8988T (cell line): Measurements from ENCODE around the gene PPM1H.
"Not testable (repeated sequence)": the region's sequence is repeated elsewhere in the genome, so short reads cannot be mapped to it uniquely, and the experiment has no call there.

Experiments used
- DNase-seq: peaks from one replicate; pipeline ENCODE4 v3.0.0; 2011

The PPM1H gene

DNA sequence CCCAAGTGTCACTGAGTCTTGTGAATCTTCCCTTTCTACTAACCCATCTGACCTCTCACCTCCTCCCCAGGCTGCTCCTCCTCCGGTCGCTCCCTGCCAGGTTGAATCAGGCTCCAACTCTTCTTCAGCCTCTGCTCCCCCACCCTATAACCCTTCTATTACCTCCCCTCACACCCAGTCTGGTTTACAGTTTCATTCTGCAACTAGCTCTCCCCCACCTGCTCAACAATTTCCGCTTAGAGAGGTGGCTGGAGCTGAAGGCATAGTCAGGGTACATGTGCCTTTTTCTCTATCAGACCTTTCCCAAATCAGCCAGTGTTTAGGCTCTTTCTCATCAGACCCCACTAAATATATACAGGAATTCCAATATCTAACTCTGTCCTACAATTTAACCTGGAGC, 174.6 kb downstream of the PPM1H start:
- DNase-seq = not testable (repeated sequence)

- DNase-seq = no peak
These were observed 176.7 kb downstream of the PPM1H start for GRCh38 chr12:62758216-62758615.

DNA sequence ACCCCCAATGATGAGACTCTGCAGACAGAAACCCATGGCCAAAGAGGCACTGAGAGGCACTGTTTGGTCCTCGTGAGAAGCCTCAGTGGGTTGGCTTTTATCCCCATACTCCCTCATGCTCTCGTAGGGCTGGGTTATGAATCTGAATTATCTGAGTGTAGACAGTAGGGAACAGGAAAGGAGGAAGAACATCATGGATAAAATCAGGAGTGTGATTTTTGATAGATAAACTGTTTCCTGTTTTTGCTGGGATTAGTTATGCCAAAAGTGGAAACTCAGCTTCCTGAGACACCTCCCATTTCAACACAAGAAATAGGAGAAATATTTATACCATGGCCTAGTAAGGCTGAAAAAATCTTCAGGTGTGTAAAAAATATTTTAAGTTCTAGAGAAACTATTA, 177.9 kb downstream of the PPM1H start:
- no peak for DNase-seq

GRCh38 chr12:62754706-62755105, 180.2 kb downstream of the PPM1H start:
- no peak for DNase-seq

- DNase-seq = no peak
These were observed 183.2 kb downstream of the PPM1H start for GRCh38 chr12:62751810-62752155.

DNA sequence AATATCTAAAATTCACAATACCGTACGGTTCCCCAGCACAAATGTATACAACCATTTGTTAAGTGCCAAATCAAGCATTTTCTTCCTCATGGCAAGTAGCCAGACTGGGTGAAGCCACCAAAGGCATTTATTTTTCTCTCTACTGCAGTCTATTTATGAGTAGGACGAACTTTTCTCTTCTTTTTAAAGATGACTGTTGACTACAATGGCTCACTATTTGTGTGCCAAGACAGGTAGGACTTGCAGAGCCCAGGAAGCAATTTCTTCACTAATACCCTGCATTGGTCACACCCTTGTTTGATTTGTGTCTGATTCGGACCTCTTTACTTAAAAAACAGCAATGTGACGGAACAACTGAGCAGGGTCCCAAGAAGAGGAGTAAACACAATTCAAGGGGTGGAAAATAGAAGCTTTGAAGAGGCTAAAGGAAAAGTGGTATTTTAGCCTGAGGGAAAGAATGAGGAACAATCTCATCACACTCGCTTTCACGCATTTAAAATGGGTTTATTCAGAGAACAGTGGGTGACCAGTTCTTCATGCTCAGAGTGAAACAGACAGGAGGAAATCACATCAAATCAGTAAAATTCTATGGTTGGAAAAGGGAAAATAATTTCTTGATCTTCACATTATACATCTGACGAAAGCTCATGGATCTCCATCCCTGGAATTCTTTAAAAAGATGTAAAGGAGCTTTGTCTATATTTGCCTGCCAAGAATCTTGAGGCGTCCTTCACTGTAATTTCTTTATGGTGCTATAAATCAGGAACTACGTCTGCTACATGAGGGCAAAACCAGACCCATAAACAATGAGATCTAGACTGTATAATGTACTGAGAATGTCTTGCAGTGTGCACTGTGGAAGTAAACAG, 183.8 kb downstream of the PPM1H start:
- DNase-seq = no peak

GRCh38 chr12:62749586-62749985, 185.4 kb downstream of the PPM1H start:
- DNase-seq = no peak

GRCh38 chr12:62748941-62749468, 185.9 kb downstream of the PPM1H start:
- no peak for DNase-seq

- DNase-seq = no peak
These were observed 190.4 kb downstream of the PPM1H start for GRCh38 chr12:62744551-62744950.

DNA sequence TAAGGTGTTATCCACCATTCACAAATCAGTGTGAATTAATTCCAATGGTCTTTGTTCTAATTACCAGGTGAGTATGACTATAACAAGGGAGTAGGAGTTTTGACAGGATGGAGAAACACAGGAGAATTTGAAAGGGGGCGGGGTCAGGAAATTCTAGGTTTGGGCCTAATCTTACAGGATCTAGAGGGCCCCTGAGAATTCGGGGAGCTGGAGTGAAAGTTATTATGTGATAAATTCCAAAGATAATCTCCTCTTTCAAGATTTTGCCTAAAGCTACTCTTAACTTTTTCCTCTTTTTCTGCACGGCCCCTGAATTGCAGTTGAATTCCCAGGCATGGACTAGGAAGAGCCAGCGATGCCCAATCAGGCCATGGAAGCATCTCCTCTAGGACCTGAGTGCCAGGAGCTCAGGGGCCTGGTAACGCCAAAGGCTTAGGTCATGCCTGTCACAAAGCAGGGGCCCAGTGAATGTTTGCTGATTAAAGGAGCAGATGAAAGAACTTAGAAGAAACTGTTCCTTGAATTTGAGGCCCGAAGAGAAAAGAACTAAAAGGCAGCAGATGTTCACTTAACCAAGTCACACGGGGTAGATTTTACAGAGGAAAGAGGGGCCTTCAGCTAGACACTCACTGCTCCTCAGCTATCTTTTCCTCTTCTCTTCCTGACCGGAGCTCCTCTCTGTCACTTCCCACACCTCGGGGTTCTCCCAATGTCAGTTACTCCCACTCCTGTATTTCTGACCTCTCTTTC, 195.5 kb downstream of the PPM1H start:
- DNase-seq = no peak

DNA sequence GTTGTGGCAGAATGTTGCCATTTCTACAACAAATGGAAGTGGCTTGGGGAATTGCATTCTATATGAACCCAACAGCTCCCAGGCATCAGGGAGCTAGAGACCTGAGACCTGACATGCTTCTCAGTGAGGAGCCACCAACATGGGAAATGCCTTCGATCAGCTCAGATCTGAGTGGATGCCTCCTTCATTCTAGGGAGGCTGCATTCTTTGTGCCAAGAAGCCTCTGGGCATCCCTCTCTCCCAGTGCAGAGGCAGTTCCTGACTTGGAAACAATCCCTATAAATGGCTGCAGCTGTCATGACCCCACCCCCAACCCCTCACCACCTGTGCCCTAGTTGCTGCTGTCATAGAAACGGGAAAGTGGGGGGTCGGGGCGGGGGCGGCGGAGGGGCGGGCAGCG, 196.3 kb downstream of the PPM1H start:
- DNase-seq = no peak

DNA sequence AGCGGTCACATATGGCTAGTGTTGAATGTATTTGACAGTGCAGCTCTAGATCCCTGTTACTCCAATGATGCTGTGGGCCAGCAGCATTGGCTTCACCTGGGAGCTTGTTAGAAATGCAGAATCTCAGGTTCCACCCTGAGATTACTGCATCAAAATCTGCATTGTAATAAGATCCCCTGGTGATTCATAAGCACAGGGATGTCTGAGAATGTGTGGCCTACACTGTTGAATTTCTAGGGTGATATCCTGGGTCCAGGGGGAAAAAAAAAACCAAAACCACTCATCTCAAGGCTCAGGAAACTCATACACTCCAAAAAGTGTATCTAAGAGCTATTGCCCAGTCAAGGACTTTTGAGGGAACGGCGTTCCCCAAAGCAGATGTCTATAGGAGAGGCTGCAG, 196.8 kb downstream of the PPM1H start:
- no peak for DNase-seq

- DNase-seq = no peak
These were observed 197.3 kb downstream of the PPM1H start for GRCh38 chr12:62737615-62738014.

DNA sequence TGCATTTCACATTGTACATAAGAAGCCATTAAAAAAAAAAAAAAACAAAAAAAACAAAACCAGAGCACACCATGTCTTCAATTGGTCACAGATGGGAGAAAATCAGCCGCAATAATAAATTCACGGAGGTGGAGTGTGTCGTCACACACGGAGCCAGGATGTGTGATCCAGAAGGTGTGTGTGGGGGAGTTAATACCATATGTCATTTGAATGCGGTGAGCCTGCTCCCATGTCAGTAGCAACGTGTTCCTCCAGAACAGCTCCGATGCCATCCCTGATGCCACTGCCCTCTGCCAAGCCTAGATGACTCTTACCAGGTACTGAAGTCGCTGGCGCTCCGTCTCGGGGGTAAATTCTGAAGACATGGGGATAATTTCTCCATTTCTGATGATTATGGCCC, 197.8 kb downstream of the PPM1H start:
- DNase-seq = no peak

DNA sequence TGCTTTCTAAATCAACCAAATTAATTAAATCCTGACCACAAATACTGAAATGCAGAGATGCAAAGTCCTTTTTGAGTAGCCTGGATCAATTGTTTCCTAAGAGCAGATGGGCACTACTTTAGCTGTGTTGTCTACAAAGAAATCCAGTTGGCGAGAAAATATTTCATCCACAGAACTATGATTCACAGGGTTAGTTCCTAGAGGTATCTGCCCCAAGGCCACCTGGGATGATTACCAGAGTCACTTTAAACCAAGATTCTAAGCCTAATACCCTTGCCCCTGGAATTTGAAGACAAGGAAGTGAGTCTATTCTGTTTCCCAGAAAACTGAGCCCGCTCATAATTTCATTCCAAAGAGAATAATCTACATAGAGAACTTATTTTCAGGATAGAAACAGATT, 198.4 kb downstream of the PPM1H start:
- no peak for DNase-seq

DNA sequence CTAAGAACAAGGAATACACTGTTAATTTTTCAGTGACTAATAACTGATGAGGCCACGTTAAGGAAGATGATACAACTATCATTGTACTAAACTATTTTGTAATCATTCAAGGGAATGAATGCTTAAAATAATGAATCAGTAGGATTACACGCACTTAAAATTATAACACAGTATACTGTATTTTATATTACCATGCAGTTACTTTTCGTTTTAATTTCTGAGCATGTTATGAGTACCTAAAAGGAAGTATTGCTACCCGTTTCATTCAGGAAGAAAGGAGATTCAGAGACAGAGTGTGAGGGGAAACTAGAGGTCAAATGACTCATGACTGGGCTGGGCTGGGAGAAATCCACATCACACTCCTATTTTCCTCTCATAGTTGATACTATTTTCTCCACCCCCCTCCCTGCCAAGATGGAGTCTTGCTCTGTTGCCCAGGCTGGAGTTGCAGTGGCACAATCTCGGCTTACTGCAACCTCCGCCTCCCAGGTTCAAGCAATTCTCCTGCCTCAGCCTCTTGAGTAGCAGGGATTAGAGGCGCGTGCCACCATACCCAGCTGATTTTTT, 202.0 kb downstream of the PPM1H start:
- DNase-seq = no peak

DNA sequence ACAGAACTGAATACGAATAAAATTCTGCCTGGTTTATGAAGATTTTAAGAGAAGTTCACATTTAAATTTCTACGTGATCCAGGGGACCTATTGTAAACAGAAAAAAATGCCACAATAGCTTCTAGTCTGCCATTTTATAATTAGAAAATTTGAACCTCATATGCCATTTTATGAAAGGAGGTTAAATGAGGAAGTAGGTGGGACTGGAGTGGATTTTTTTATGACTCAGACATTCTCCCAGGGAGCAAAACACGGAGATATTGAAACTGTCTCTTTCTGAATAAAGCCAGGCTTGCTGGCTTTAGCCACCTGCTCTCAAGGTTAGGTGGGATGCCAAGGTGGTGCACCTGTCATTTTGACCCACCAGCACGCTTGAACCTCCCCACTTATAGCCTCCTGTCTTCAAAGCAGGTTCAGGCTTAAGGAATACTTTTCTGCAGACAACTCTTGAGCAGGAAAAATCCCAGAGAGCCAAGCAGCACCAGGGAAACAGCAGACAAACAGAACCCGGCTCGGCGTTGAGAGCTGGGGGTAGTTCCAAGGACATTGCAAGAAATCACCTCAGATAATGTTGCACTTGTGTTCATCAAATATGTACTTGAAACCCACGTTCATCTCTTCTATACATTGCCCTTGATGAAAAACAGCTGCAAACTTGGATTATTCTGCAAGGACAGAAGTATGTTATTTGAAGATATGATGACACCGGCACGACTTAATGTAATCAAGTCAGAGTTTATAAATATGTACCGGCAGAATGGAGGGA, 203.7 kb downstream of the PPM1H start:
- DNase-seq = no peak

DNA sequence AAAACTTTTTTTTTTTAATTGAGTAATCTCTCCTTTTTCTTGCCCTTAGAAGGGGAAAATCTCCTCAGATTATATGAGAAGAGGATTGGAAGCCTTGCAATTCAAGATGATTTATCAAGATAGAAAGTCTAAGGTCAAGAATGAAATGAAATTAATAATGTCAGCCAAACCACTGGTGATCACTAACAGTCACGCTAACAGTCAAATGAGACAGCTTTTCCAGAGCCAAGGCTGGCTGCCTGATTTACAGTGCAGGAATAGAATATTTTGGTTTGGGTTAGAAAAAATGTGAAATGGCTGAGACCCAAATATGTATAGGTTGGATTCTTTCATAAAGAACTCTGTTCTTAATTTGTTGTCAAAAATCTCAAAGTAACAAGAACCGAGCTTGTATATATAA, 204.3 kb downstream of the PPM1H start:
- DNase-seq = no peak

GRCh38 chr12:62729579-62730544, 205.1 kb downstream of the PPM1H start:
- not testable (repeated sequence) for DNase-seq

GRCh38 chr12:62728741-62729140, 206.2 kb downstream of the PPM1H start:
- no peak for DNase-seq

DNA sequence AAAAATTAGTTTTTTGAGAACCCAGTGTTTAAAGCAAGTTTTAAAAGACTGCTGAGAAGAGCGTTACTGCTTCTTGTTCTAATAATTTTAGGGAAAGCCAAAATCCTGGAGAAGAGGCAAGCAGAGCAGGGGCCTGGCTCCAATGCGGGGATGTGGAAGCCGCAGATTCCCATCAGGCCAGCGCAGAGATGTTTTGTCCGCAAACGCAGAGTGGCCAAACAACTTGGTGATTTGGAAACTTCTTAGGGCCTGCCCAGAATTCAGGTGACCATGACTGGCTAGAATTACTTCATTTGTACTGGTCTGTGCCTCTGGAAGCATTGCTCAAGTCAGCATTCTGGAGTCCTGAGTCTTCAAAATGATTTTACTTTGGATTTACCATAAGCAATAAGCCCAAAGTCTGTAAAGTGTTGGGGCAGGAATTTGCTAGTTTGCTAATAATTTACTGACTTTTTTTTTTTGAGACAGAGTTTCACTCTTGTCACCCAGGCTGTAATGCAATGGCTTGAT, 208.4 kb downstream of the PPM1H start:
- DNase-seq = no peak

- DNase-seq = no peak
These were observed 209.2 kb downstream of the PPM1H start for GRCh38 chr12:62725781-62726180.
